A549 treated with AZD2906 at 1 μM for 4 hours (cell line): Measurements from ENCODE around the gene ATRNL1. TPM values are rescaled to one million over a fixed set of nuclear protein-coding genes. Genes with fewer than 3 reads are reported as not detected.

ENCODE experiments used
- total RNA-seq: library from RNA; stranded (reverse); fragments of 200-300 nt; extraction: Qiagen RNA extraction; gene quantifications from 5 replicates; pipeline ENCODE4 v1.2.3, GENCODE V29; 2022

Gene ATRNL1
- 0.21 to 0.37 TPM (median 0.32 TPM) in 5 replicates for total RNA-seq

DNA sequence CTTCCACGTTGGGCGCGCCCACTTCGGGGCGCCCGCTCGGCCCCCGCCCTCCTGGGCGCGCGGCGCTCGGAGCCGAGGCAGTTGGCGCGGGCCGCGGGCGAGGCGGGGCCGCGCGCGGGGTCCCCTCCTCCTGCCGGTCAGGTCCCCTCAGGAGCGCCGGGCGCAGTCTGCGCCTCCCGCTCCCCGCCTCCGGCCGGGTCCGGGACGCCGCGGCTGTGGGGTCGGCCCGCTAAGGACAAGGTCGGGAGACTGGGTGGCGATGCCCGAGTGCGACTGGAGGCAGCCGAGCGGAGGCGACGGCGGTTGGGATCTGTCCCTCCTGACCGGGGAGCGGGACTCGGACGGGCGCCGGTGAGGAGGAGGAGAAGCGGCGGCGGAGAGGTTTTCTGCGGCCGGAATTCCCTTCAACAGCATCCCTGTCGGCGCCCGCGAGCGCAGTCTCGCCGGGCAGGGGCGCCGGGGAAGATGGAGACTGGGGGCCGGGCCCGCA is at the start of gene ATRNL1:
Gene ATRNL1 (plus strand): TSS at position 80 of the 490 bp plus-strand sequence. CDS start 386 bp downstream, at position 466.

Other genes with a start within 250 kb of the ATRNL1 start
- gene TRUB1, start 155.2 kb upstream of the ATRNL1 start, total RNA-seq = 12.6 to 14.7 TPM (median 14.3 TPM) in 5 replicates